Endodermal cell (in vitro differentiated cells): Measurements from ENCODE around the gene VPS13A. TPM values are rescaled to one million over a fixed set of nuclear protein-coding genes. Genes with fewer than 3 reads are reported as not detected.

ENCODE experiments used
- DNase-seq: peaks from one replicate; pipeline ENCODE4 v3.0.0-alpha.2; 2017
- H3K27ac ChIP-seq: 2 replicates; pipeline ENCODE4 v1.5.1; 2013; ENCODE audit warnings: mild to moderate bottlenecking, low read depth, low read length, moderate library complexity
- H3K27me3 ChIP-seq: 2 replicates; pipeline ENCODE4 v1.6.1; 2013; ENCODE audit warnings: mild to moderate bottlenecking, low read length, moderate library complexity; ENCODE audit not compliant: insufficient read depth, control insufficient read depth, poor library complexity, severe bottlenecking
- H3K36me3 ChIP-seq: 2 replicates; pipeline ENCODE4 v1.7.0; 2013; ENCODE audit warnings: mild to moderate bottlenecking, low read length, moderate library complexity; ENCODE audit not compliant: control insufficient read depth, insufficient read depth
- H3K4me1 ChIP-seq: one replicate; pipeline ENCODE4 v1.7.0; 2013; ENCODE audit warnings: low read length; ENCODE audit not compliant: control insufficient read depth, insufficient read depth
- H3K4me3 ChIP-seq: 2 replicates; pipeline ENCODE4 v1.5.1; 2013; ENCODE audit warnings: mild to moderate bottlenecking, low read length, moderate library complexity
- H3K9ac ChIP-seq: 2 replicates; pipeline ENCODE4 v1.6.1; 2013; ENCODE audit warnings: mild to moderate bottlenecking, low read length, moderate library complexity; ENCODE audit not compliant: poor library complexity, severe bottlenecking; ENCODE audit errors: extremely low read depth
- H3K9me3 ChIP-seq: 2 replicates; pipeline ENCODE4 v1.6.1; 2013; ENCODE audit warnings: mild to moderate bottlenecking, low read length, moderate library complexity; ENCODE audit not compliant: control insufficient read depth
- H3K27ac Mint-ChIP-seq: 2 replicates; pipeline ENCODE4 v1.8.0; 2020; ENCODE audit warnings: mixed read lengths
- H3K27me3 Mint-ChIP-seq: 2 replicates; pipeline ENCODE4 v1.8.0; 2021; ENCODE audit warnings: mild to moderate bottlenecking, mixed read lengths; ENCODE audit not compliant: insufficient read depth
- H3K36me3 Mint-ChIP-seq: 2 replicates; pipeline ENCODE4 v1.8.0; 2020; ENCODE audit warnings: low read depth, mixed read lengths
- H3K4me1 Mint-ChIP-seq: 2 replicates; pipeline ENCODE4 v1.8.0; 2020; ENCODE audit warnings: mixed read lengths
- H3K4me3 Mint-ChIP-seq: 2 replicates; pipeline ENCODE4 v1.8.0; 2020; ENCODE audit warnings: mild to moderate bottlenecking, moderate library complexity, mixed read lengths
- H3K9me3 Mint-ChIP-seq: 2 replicates; pipeline ENCODE4 v1.8.0; 2020; ENCODE audit warnings: mild to moderate bottlenecking, mixed read lengths
- WGBS, 2 experiments: methylation state at CpG; one replicate each; pipeline versions ENCODE4 v1.1.5 to v1.1.7; 2013; ENCODE audit warnings: missing lambda C conversion rate in 2 of 2, mixed read lengths in 1 of 2; ENCODE audit not compliant: insufficient coverage in 1 of 2, insufficient read length in 1 of 2; 5-methylcytosine and 5-hydroxymethylcytosine counted together
- total RNA-seq, 2 donors: library from RNA; stranded (reverse); fragmentation: NEBNext Ultra II Directional in 1 of 2; extraction: Animal tissue kit (Norgen Biotek cat#: 25700) in 1 of 2; gene quantifications; 2 replicates in 1 of 2; 3 replicates in 1 of 2; pipeline ENCODE4 v1.2.1, GENCODE V29; 2021
- TF ChIP-seq, protein P1 (sequence below): fragments of 200-600 bp; sonication (generic); conservative IDR thresholded peaks from 2 replicates; pipeline ENCODE4 v1.5.0; 2021; ENCODE audit warnings: antibody characterized with exemption, mild to moderate bottlenecking

Gene VPS13A
- total RNA-seq, 2 donors from 2014 or later, result 37.2 to 41.6 TPM

DNA sequence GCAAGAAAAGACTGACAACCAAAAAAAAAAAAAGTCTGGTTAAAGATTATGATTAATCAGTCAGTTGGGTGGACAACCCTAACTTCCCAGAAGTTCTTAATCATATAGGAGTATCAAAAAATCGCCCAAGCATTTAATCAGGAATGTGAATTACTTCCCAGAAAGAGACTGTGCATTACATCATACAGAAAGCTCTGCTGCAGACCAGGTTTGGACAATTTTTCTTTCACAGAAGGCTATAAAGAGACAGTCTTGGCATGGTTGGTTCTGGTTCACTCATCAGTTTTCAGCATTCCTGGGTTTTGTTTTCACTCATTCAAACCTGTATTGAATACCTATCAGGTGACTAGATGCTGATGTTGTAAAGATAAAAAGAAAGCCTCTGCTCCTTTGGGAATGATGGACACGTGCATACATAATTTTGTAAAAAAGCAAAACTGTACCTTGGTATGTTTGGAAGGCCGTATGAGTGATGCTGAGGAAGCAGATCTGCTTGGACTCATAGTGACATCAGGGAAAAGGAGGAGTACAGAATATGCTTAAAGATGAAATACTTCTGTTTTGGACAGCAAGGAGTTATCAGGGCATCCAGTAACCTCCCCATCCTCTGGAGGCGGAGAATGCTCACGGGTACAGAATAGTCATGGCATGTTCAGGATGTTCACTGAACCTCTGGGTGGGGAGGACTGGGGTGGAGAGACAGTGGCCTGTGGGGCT is 292.3 kb downstream of the VPS13A start:
- Histone ChIP-seq H3K27ac (no peak overlapping the region), H3K9ac (no peak overlapping the region), H3K4me1 (peaks cover 3% of the 10 kb centered on the region), H3K36me3 (no peaks in the 10 kb centered on the region), H3K9me3 (peaks cover 16% of the 10 kb centered on the region), H3K27me3 (no peaks in the 10 kb centered on the region), H3K4me3 (no peak overlapping the region)
- TF ChIP-seq, protein P1, sequence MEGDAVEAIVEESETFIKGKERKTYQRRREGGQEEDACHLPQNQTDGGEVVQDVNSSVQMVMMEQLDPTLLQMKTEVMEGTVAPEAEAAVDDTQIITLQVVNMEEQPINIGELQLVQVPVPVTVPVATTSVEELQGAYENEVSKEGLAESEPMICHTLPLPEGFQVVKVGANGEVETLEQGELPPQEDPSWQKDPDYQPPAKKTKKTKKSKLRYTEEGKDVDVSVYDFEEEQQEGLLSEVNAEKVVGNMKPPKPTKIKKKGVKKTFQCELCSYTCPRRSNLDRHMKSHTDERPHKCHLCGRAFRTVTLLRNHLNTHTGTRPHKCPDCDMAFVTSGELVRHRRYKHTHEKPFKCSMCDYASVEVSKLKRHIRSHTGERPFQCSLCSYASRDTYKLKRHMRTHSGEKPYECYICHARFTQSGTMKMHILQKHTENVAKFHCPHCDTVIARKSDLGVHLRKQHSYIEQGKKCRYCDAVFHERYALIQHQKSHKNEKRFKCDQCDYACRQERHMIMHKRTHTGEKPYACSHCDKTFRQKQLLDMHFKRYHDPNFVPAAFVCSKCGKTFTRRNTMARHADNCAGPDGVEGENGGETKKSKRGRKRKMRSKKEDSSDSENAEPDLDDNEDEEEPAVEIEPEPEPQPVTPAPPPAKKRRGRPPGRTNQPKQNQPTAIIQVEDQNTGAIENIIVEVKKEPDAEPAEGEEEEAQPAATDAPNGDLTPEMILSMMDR, result no peak
- DNase-seq, result no peak
- Mint-ChIP-seq H3K4me3 (no peak overlapping the region), H3K27me3 (no peaks in the 10 kb centered on the region), H3K27ac (no peak overlapping the region), H3K9me3 (peaks cover 19% of the 10 kb centered on the region), H3K4me1 (peaks cover 22% of the 10 kb centered on the region), H3K36me3 (no peaks in the 10 kb centered on the region)
- WGBS, 2 experiments, result 87 to 96% methylated on average over 4 to 5 of the region's 5 CpGs

Other genes with a start within 250 kb of the VPS13A start
- gene FOXB2, start 157.9 kb upstream of the VPS13A start, total RNA-seq, result not detected